Type B pancreatic cell (in vitro differentiated cells): Measurements from ENCODE around the gene PADI1. TPM values are rescaled to one million over a fixed set of nuclear protein-coding genes. Genes with fewer than 3 reads are reported as not detected.

Experiments used
- DNase-seq: peaks from one replicate; pipeline ENCODE4 v3.0.0; 2021; ENCODE audit warnings: mixed read lengths; ENCODE audit not compliant: unreplicated experiment; ENCODE audit errors: extremely low spot score
- H3K27ac Mint-ChIP-seq: 2 replicates; pipeline ENCODE4 v1.8.0; 2021; ENCODE audit warnings: mild to moderate bottlenecking, mixed read lengths
- H3K27me3 Mint-ChIP-seq: 2 replicates; pipeline ENCODE4 v1.8.0; 2021; ENCODE audit warnings: mixed read lengths
- H3K36me3 Mint-ChIP-seq: 2 replicates; pipeline ENCODE4 v1.8.0; 2021; ENCODE audit warnings: mixed read lengths
- H3K4me1 Mint-ChIP-seq: one replicate; pipeline ENCODE4 v1.8.0; 2021; ENCODE audit warnings: mixed read lengths; ENCODE audit not compliant: unreplicated experiment
- H3K4me3 Mint-ChIP-seq: 2 replicates; pipeline ENCODE4 v1.8.0; 2021; ENCODE audit warnings: mild to moderate bottlenecking, mixed read lengths
- H3K9me3 Mint-ChIP-seq: 2 replicates; pipeline ENCODE4 v1.8.0; 2021; ENCODE audit warnings: mixed read lengths
- CTCF ChIP-seq: fragments of 200-600 bp; sonication (generic); conservative IDR thresholded peaks from 2 replicates; pipeline ENCODE4 v1.5.0; 2021; ENCODE audit warnings: antibody characterized with exemption, mild to moderate bottlenecking
- total RNA-seq: library from RNA; stranded (reverse); gene quantifications from 2 replicates; pipeline ENCODE4 v1.2.1, GENCODE V29; 2021; ENCODE audit warnings: low replicate concordance

PADI1 gene
- total RNA-seq, 1 donor from 2014 or later, result 21.2 TPM

- no peak for TF ChIP-seq CTCF
- Mint-ChIP-seq H3K27ac (no peak overlapping the region), H3K27me3 (peaks cover 3% of the 10 kb centered on the region), H3K9me3 (peaks cover 5% of the 10 kb centered on the region), H3K4me3 (no peak overlapping the region), H3K4me1 (peaks cover 4% of the 10 kb centered on the region), H3K36me3 (no peaks in the 10 kb centered on the region)
- no peak for DNase-seq
Observed at GRCh38 chr1:17259233-17259873, 54.4 kb downstream of the PADI1 start.

- H3K4me3 Mint-ChIP-seq, result no peak overlapping the region
- no peak for DNase-seq
- peaks cover 4% of the 10 kb centered on the region for H3K4me1 Mint-ChIP-seq
Observed at GRCh38 chr1:17260264-17260663, 55.3 kb downstream of the PADI1 start.

GRCh38 chr1:17260738-17261137 is 55.8 kb downstream of the PADI1 start:
- Mint-ChIP-seq H3K36me3 (no peaks in the 10 kb centered on the region), H3K4me3 (no peak overlapping the region), H3K9me3 (peaks cover 5% of the 10 kb centered on the region)

More at GRCh38 chr1:17260264-17260663, 55.3 kb downstream of the PADI1 start:
- H3K36me3 Mint-ChIP-seq, result no peaks in the 10 kb centered on the region
- H3K9me3 Mint-ChIP-seq, result peaks cover 5% of the 10 kb centered on the region
- no peak for TF ChIP-seq CTCF
- H3K27me3 Mint-ChIP-seq, result peaks cover 3% of the 10 kb centered on the region
- H3K27ac Mint-ChIP-seq, result no peak overlapping the region

GRCh38 chr1:17263936-17264335 is 59.0 kb downstream of the PADI1 start:
- H3K36me3 Mint-ChIP-seq, result no peaks in the 10 kb centered on the region
- peaks cover 5% of the 10 kb centered on the region for H3K9me3 Mint-ChIP-seq
- H3K27me3 Mint-ChIP-seq, result no peaks in the 10 kb centered on the region
- H3K27ac Mint-ChIP-seq, result no peak overlapping the region
- H3K4me3 Mint-ChIP-seq, result no peak overlapping the region
- DNase-seq, result no peak
- no peaks in the 10 kb centered on the region for H3K4me1 Mint-ChIP-seq
- no peak for TF ChIP-seq CTCF

More at GRCh38 chr1:17260738-17261137, 55.8 kb downstream of the PADI1 start:
- TF ChIP-seq CTCF, result no peak
- no peak overlapping the region for H3K27ac Mint-ChIP-seq
- H3K27me3 Mint-ChIP-seq, result peaks cover 3% of the 10 kb centered on the region
- DNase-seq, result no peak
- peaks cover 4% of the 10 kb centered on the region for H3K4me1 Mint-ChIP-seq

GRCh38 chr1:17264470-17264869 is 59.5 kb downstream of the PADI1 start:
- Mint-ChIP-seq H3K27me3 (no peaks in the 10 kb centered on the region), H3K4me1 (no peaks in the 10 kb centered on the region), H3K9me3 (peaks cover 5% of the 10 kb centered on the region), H3K27ac (no peak overlapping the region), H3K36me3 (no peaks in the 10 kb centered on the region), H3K4me3 (no peak overlapping the region)
- DNase-seq, result no peak
- no peak for TF ChIP-seq CTCF
